Small intestine (tissue), 7 donors: Measurements from ENCODE around the gene RHBG. TPM values are rescaled to one million over a fixed set of nuclear protein-coding genes. Genes with fewer than 3 reads are reported as not detected.
A peak's percentile ranks its signal among the peaks of the same experiment; 100 is the strongest.

Experiments
- DNase-seq, 2 donors: peaks; one replicate each; pipeline versions ENCODE4 v3.0.0 to v3.0.0-alpha.2; 2013
- FAIRE-seq: peaks from 2 replicates; lab custom pipeline; 2012; peaks lifted over from hg19 to GRCh38; lab: Jason Lieb, UNC
- H3K27ac ChIP-seq, 3 donors: one replicate each; pipeline ENCODE4 v1.5.1; 2013; ENCODE audit warnings: low read length in 2 of 3, mild to moderate bottlenecking in 2 of 3, control low read depth in 1 of 3, inconsistent platforms in 1 of 3, low read depth in 1 of 3, moderate library complexity in 1 of 3
- H3K27me3 ChIP-seq, 3 donors: one replicate each; pipeline ENCODE4 v1.6.1; 2013; ENCODE audit warnings: low read length in 3 of 3, inconsistent platforms in 1 of 3; ENCODE audit not compliant: control insufficient read depth in 3 of 3, insufficient read depth in 3 of 3
- H3K36me3 ChIP-seq, 3 donors: one replicate each; pipeline ENCODE4 v1.6.1; 2013; ENCODE audit warnings: low read length in 3 of 3, inconsistent platforms in 1 of 3, low read depth in 1 of 3, mild to moderate bottlenecking in 1 of 3, moderate library complexity in 1 of 3; ENCODE audit not compliant: control insufficient read depth in 3 of 3, insufficient read depth in 2 of 3
- H3K4me1 ChIP-seq, 3 donors: one replicate each; pipeline ENCODE4 v1.6.1; 2013; ENCODE audit warnings: low read length in 2 of 3, inconsistent platforms in 1 of 3, low read depth in 1 of 3, mild to moderate bottlenecking in 1 of 3, moderate library complexity in 1 of 3; ENCODE audit not compliant: control insufficient read depth in 3 of 3, insufficient read depth in 2 of 3
- H3K4me3 ChIP-seq, 3 donors: one replicate each; pipeline ENCODE4 v1.5.1; 2013; ENCODE audit warnings: low read length in 3 of 3, control low read depth in 1 of 3, inconsistent platforms in 1 of 3, low read depth in 1 of 3, mild to moderate bottlenecking in 1 of 3, moderate library complexity in 1 of 3
- H3K9me3 ChIP-seq, 2 donors: one replicate each; pipeline ENCODE4 v1.6.1; 2013; ENCODE audit warnings: low read depth in 1 of 2, low read length in 1 of 2; ENCODE audit not compliant: control insufficient read depth in 2 of 2, insufficient read depth in 1 of 2
- WGBS, 3 donors: extraction: QIAGEN DNeasy Blood & Tissue Kit; methylation state at CpG; one replicate each; pipeline ENCODE4 v1.1.7; 2013; 5-methylcytosine and 5-hydroxymethylcytosine counted together
- polyA plus RNA-seq, 4 donors: library from polyadenylated mRNA; stranded (reverse) in 3 of 4; unstranded in 1 of 4; fragments of 200-250 nt in 3 of 4; fragments of 120-200 nt in 1 of 4; gene quantifications; one replicate each; pipeline versions ENCODE4 v1.2.1 to v1.2.3, GENCODE V29; 2013
- donor health status: healthy with polysubstance abuse.
- donor health status: control.
- donor health status: control.
- donor health status: Bipolar disorder and iron deficiency.
- donor health status: healthy.

The RHBG gene
- polyA plus RNA-seq, 4 donors, result 0.27 to 55.2 (median 2.7) TPM

- H3K27me3 ChIP-seq, result no peaks in the 10 kb centered on the region
- H3K4me1 ChIP-seq, result peaks cover 0 to 53% (median 4%) of the 10 kb centered on the region in 3 donors
- no peak overlapping the region for H3K27ac ChIP-seq
- no peak overlapping the region for H3K4me3 ChIP-seq
- no peak for FAIRE-seq
- no peaks in the 10 kb centered on the region for H3K9me3 ChIP-seq
- WGBS, 3 donors, result 79 to 83% (median 80%) methylated on average over 19 to 20 of the region's 20 CpGs
- DNase-seq, result no peak
- H3K36me3 ChIP-seq, result peaks cover 0 to 36% (median 0%) of the 10 kb centered on the region in 3 donors
Measured at GRCh38 chr1:156376958-156377919, 8.2 kb downstream of the RHBG start.

- H3K27me3 ChIP-seq, result no peaks in the 10 kb centered on the region
- FAIRE-seq, result no peak
- peaks cover 0 to 43% (median 0%) of the 10 kb centered on the region in 3 donors for H3K36me3 ChIP-seq
- no peaks in the 10 kb centered on the region for H3K9me3 ChIP-seq
- peak overlapping the region in 1 of 3 donors; percentile 61 for H3K27ac ChIP-seq
- 66 to 89% (median 80%) methylated on average over 6 of the region's 6 CpGs for WGBS, 3 donors
- DNase-seq, result no peak
- no peak overlapping the region for H3K4me3 ChIP-seq
- H3K4me1 ChIP-seq, result peaks cover 0 to 45% (median 4%) of the 10 kb centered on the region in 3 donors
Measured at GRCh38 chr1:156378557-156378956, 9.5 kb downstream of the RHBG start.

- DNase-seq (peak; percentile 75 to 81), FAIRE-seq (no peak)
- H3K27ac ChIP-seq, result peak overlapping the region in 1 of 3 donors; percentile 62
- WGBS, 3 donors, result 11 to 42% (median 15%) methylated on average over 3 of the region's 3 CpGs
- peaks cover 0 to 45% (median 0%) of the 10 kb centered on the region in 3 donors for H3K36me3 ChIP-seq
- H3K4me1 ChIP-seq, result peaks cover 0 to 40% (median 4%) of the 10 kb centered on the region in 3 donors
- no peaks in the 10 kb centered on the region for H3K9me3 ChIP-seq
- H3K27me3 ChIP-seq, result no peaks in the 10 kb centered on the region
- no peak overlapping the region for H3K4me3 ChIP-seq
Measured at GRCh38 chr1:156379420-156380165, 10.6 kb downstream of the RHBG start.

GRCh38 chr1:156382561-156382960, 13.6 kb downstream of the RHBG start:
- no peaks in the 10 kb centered on the region for H3K9me3 ChIP-seq
- H3K4me1 ChIP-seq, result peaks cover 0 to 17% (median 4%) of the 10 kb centered on the region in 3 donors
- DNase-seq, result no peak
- H3K4me3 ChIP-seq, result no peak overlapping the region
- peaks cover 0 to 16% (median 3%) of the 10 kb centered on the region in 3 donors for H3K27me3 ChIP-seq
- FAIRE-seq, result no peak
- no peak overlapping the region for H3K27ac ChIP-seq
- H3K36me3 ChIP-seq, result peaks cover 0 to 41% (median 0%) of the 10 kb centered on the region in 3 donors
- 67 to 69% (median 69%) methylated on average over 7 of the region's 7 CpGs for WGBS, 3 donors

DNA sequence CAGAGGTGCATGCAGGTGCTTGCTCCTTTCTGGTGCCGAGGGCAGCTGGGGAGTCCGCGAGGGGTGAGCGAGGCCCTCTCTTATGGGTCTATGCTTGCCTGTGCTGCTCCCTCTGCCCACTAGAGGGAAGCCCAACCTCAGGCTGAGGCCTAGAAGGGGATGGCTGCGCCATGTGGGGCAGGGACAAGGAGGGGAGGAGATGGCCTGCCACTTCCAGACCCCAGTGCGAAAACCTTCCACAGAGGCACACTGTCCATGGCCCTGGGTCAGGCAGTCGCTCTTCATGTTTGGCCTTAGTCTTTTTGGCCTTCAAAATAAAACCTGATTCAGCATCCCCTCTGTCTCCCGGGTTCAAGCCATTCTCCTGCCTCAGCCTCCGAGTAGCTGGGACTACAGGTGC, 14.0 kb downstream of the RHBG start:
- no peaks in the 10 kb centered on the region for H3K9me3 ChIP-seq
- 44 to 48% (median 45%) methylated on average over 6 to 9 of the region's 9 CpGs for WGBS, 3 donors
- H3K27ac ChIP-seq, result no peak overlapping the region
- peaks cover 0 to 38% (median 0%) of the 10 kb centered on the region in 3 donors for H3K36me3 ChIP-seq
- DNase-seq (peak; percentile 56 to 64), FAIRE-seq (no peak)
- H3K4me1 ChIP-seq, result peaks cover 0 to 21% (median 4%) of the 10 kb centered on the region in 3 donors
- H3K27me3 ChIP-seq, result peaks cover 0 to 21% (median 8%) of the 10 kb centered on the region in 3 donors
- H3K4me3 ChIP-seq, result no peak overlapping the region

DNA sequence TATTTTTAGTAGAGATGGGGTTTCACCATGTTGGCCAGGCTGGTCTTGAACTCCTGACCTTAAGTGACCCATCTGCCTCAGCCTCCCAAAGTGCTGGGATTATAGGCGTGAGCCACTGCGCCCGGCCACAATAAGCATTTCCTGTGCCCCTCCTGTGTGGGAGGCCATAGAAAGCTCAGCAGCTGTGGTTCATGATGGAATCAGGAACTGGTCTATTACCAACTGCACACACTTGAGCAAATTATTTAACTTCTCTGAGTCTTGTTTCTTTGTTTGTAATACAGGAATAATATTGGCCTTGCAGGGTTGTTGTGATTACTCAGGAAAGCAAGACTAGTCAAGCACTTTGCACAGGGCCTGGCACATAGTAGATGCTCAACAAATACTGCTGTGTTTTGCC, 15.0 kb downstream of the RHBG start:
- Histone ChIP-seq H3K9me3 (no peaks in the 10 kb centered on the region), H3K27me3 (peaks cover 0 to 30% (median 10%) of the 10 kb centered on the region in 3 donors), H3K27ac (no peak overlapping the region), H3K4me1 (peaks cover 0 to 18% (median 0%) of the 10 kb centered on the region in 3 donors), H3K36me3 (peaks cover 0 to 31% (median 0%) of the 10 kb centered on the region in 3 donors), H3K4me3 (no peak overlapping the region)
- WGBS, 3 donors, result 67 to 78% (median 69%) methylated on average over 3 of the region's 3 CpGs
- FAIRE-seq (no peak), DNase-seq (no peak)

DNA sequence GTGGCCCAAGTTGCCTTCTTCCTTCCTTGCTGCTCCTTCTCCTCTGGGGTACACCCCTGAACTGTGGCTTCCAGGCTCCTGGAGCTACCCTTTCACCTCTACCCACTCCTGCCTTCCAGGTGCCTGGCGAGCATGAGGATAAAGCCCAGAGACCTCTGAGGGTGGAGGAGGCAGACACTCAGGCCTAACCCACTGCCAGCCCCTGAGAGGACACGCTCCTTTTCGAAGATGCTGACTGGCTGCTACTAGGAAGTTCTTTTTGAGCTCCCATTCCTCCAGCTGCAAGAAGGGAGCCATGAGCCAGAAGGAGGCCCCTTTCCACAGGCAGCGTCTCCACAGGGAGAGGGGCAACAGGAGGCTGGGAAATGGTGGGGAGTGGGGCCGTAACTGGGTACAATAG, 15.6 kb downstream of the RHBG start:
- Histone ChIP-seq H3K4me3 (no peak overlapping the region), H3K4me1 (peaks cover 0 to 16% (median 0%) of the 10 kb centered on the region in 3 donors), H3K36me3 (peaks cover 0 to 31% (median 0%) of the 10 kb centered on the region in 3 donors), H3K27ac (no peak overlapping the region), H3K27me3 (peaks cover 0 to 37% (median 17%) of the 10 kb centered on the region in 3 donors), H3K9me3 (no peaks in the 10 kb centered on the region)
- DNase-seq, result no peak
- FAIRE-seq, result no peak
- WGBS, 3 donors, result 89 to 95% (median 93%) methylated on average over 5 of the region's 5 CpGs

DNA sequence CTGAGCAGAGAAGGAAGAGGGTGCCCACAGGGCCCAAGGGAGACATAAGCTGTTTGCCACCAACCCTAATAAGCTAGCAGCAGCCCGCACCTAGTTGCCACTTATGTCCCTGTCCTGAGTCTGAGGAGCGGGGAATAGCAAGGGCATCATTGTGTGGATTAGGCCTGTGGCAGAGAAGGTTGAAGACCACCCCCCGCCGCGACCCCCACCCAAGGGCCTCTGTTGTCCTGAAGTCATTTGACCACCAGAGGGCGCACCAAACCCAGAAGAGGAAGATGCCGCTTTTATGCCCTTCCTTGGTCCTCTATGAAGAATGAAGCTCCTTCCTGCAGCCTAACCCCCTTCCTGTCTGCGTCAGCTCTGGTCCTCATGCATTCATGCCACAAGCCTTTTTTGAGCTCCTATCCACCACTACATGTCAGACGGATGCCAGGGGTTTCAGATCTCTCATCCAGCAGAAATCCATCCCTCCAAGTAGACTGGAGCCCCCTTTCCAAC, 16.6 kb downstream of the RHBG start:
- 6 to 10% (median 6%) methylated on average over 9 of the region's 9 CpGs for WGBS, 3 donors
- Histone ChIP-seq H3K27me3 (peaks cover 0 to 46% (median 21%) of the 10 kb centered on the region in 3 donors), H3K27ac (no peak overlapping the region), H3K4me1 (peaks cover 0 to 9% (median 0%) of the 10 kb centered on the region in 3 donors), H3K9me3 (no peaks in the 10 kb centered on the region), H3K36me3 (peaks cover 0 to 31% (median 0%) of the 10 kb centered on the region in 3 donors), H3K4me3 (no peak overlapping the region)
- DNase-seq (peak; percentile 52 to 71), FAIRE-seq (no peak)
